Breast epithelium (tissue), 3 donors: Measurements from ENCODE around the gene CNKSR3.

Experiments used
- POLR2A ChIP-seq: fragments of 450-650 bp; IDR thresholded peaks from one replicate; pipeline ENCODE4 v1.6.1; 2016; ENCODE audit warnings: antibody characterized with exemption, mild to moderate bottlenecking, moderate library complexity
- POLR2AphosphoS5 ChIP-seq, 3 donors: sonication (generic); formaldehyde crosslinking; IDR thresholded peaks; one replicate each; pipeline ENCODE4 v1.6.1; 2017; ENCODE audit warnings: antibody characterized with exemption in 3 of 3
- TF ChIP-seq, protein P1 (sequence below), 3 donors: fragments of 450-650 bp; IDR thresholded peaks; one replicate each; pipeline ENCODE4 v1.5.1; 2016 to 2017; ENCODE audit warnings: antibody characterized with exemption in 3 of 3, mild to moderate bottlenecking in 3 of 3, moderate library complexity in 3 of 3

DNA sequence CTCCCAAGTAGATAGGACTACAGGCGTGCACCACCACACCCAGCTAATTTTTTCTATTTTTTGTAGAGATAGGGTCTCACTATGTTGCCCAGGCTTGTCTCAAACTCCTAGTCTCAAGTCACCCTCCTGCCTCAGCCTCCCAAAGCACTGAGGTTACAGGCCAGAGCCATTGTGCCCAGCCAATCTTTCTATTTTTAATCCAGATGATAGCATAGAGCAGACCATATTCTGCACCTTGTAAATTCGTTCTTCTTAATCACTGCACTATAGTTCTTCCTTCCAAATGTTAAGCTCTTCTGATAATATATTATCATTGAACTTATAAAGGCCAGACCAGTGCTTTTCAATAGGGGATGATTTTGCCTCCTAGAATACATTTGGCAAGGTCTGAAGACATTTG lies 24.0 kb upstream of the CNKSR3 start:
- TF ChIP-seq, protein P1, sequence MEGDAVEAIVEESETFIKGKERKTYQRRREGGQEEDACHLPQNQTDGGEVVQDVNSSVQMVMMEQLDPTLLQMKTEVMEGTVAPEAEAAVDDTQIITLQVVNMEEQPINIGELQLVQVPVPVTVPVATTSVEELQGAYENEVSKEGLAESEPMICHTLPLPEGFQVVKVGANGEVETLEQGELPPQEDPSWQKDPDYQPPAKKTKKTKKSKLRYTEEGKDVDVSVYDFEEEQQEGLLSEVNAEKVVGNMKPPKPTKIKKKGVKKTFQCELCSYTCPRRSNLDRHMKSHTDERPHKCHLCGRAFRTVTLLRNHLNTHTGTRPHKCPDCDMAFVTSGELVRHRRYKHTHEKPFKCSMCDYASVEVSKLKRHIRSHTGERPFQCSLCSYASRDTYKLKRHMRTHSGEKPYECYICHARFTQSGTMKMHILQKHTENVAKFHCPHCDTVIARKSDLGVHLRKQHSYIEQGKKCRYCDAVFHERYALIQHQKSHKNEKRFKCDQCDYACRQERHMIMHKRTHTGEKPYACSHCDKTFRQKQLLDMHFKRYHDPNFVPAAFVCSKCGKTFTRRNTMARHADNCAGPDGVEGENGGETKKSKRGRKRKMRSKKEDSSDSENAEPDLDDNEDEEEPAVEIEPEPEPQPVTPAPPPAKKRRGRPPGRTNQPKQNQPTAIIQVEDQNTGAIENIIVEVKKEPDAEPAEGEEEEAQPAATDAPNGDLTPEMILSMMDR (IDR thresholded peaks at IDR 0.05) = no peak
- no peak for TF ChIP-seq POLR2AphosphoS5 (IDR thresholded peaks at IDR 0.05)
- no peak for TF ChIP-seq POLR2A
